HL-60 (cell line): ENCODE measurements around the gene TBCK.

Experiments used
- DNase-seq, 2 experiments: peaks; one replicate each; pipeline ENCODE4 v3.0.0-alpha.2; 2010 to 2020; ENCODE audit warnings: low read depth in 1 of 2, low spot score in 1 of 2
- H3K27ac ChIP-seq: fragments of 250-450 bp; sonication (Bioruptor Pico); replicated peaks from 2 replicates; pipeline ENCODE4 v1.5.1; 2020; ENCODE audit warnings: mild to moderate bottlenecking, moderate library complexity
- H3K27me3 ChIP-seq: fragments of 250-450 bp; sonication (Bioruptor Pico); 2 replicates; pipeline ENCODE4 v1.5.1; 2021; ENCODE audit warnings: mild to moderate bottlenecking, moderate library complexity; ENCODE audit not compliant: insufficient read depth, poor library complexity, severe bottlenecking
- H3K4me3 ChIP-seq: replicated peaks from 2 replicates; pipeline ENCODE4 v1.5.1; 2011; ENCODE audit warnings: mild to moderate bottlenecking, control low read depth, low read length; ENCODE audit not compliant: insufficient read depth
- CTCF ChIP-seq: IDR thresholded peaks from one replicate; pipeline ENCODE4 v1.5.1; 2011; ENCODE audit warnings: low read length, control low read depth, inconsistent platforms; ENCODE audit not compliant: insufficient read depth
- GABPA ChIP-seq: IDR thresholded peaks from 2 replicates; pipeline ENCODE4 v1.6.1; 2012; ENCODE audit warnings: low read depth
- POLR2AphosphoS5 ChIP-seq: IDR thresholded peaks from 2 replicates; pipeline ENCODE4 v1.6.1; 2012; ENCODE audit warnings: low read depth
- REST ChIP-seq: IDR thresholded peaks from 2 replicates; pipeline ENCODE4 v1.6.1; 2012; ENCODE audit warnings: low read depth; ENCODE audit not compliant: insufficient replicate concordance
- SPI1 ChIP-seq: IDR thresholded peaks from 2 replicates; pipeline ENCODE4 v1.6.1; 2012; ENCODE audit warnings: low read depth, mild to moderate bottlenecking, borderline replicate concordance

The TBCK gene

GRCh38 chr4:106019771-106020170 is 296.2 kb downstream of the TBCK start:
- Histone ChIP-seq H3K4me3 (no peak overlapping the region), H3K27me3 (no peaks in the 10 kb centered on the region), H3K27ac (no peak overlapping the region)
- TF ChIP-seq GABPA (no peak), SPI1 (no peak), CTCF (no peak), REST (no peak), POLR2AphosphoS5 (no peak)
- DNase-seq = no peak

- Histone ChIP-seq H3K4me3 (no peak overlapping the region), H3K27me3 (no peaks in the 10 kb centered on the region), H3K27ac (no peak overlapping the region)
- DNase-seq = no peak
- no peak for TF ChIP-seq CTCF
- no peak for TF ChIP-seq REST
- TF ChIP-seq GABPA = no peak
- no peak for TF ChIP-seq POLR2AphosphoS5
- TF ChIP-seq SPI1 = no peak
Measured at GRCh38 chr4:106017975-106018374, 298.0 kb downstream of the TBCK start.

- no peak for DNase-seq
- Histone ChIP-seq H3K27me3 (no peaks in the 10 kb centered on the region), H3K4me3 (no peak overlapping the region), H3K27ac (no peak overlapping the region)
- TF ChIP-seq REST (no peak), GABPA (no peak), POLR2AphosphoS5 (no peak), CTCF (no peak), SPI1 (no peak)
Measured at GRCh38 chr4:106011387-106011786, 304.6 kb downstream of the TBCK start.
